GM18511 (cell line): Measurements from ENCODE around the gene ITPR1.

Source experiments
- ATAC-seq: cut with Tn5 transposase; IDR thresholded peaks from one replicate; pipeline ENCODE4 v1.9.1; 2021; ENCODE audit warnings: mild to moderate bottlenecking, moderate library complexity; ENCODE audit not compliant: unreplicated experiment

ITPR1 gene

DNA sequence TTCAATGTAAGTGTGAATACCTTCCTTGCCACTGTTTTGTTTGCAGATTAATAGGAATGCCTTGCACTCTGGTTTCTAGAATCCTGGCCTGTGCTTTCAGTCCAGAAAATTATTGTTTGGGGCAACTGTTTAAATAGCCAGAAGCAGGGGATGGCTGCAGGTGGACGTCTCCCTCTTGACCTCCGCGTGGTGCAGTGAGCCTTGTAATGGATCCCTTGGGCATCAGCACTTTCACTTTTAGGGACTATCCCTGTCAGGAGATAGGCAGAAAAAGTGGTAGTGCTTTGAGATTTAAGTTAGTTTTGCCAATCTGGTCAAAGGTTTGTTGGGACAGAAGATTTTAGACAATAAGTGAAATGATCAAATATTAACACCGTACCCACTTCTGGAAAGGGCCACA lies 307.4 kb downstream of the ITPR1 start:
- no peak for ATAC-seq

DNA sequence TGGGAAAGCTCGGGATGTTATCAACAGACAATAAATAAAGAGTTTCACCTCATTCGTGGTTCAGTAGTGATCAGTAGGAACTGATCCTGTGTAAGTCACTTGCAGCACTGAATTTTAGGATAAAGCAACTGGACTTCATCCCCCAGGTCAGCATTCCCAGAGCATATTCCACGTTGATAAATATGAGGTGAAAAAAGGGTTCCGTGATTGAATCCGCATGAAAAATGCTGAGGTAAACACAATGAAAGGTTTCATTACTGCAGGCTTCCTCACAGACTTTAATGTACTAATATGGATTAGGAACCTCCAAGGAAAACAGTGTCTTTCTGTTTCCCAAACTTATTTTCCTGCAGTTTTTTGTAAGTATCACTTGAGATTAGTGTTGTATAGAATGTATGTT lies 308.7 kb downstream of the ITPR1 start:
- ATAC-seq: no peak

DNA sequence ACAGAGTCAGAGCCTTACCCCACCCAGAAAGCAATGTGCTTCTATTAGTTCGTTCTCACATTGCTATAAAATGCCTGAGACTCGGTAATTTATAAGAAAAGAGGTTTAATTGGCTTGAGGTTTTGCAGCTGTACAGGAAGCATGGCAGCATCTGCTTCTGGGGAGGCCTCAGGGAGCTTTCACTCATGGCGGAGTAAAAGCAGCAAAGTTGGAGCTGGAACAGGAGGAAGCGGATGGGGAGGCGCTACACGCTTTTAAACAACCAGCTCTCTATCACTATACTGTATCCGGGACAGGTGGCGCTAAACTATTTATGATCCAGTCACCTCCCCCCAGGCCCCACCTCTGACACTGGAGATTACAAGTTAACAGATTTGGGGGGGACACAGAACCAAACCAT lies 309.8 kb downstream of the ITPR1 start:
- ATAC-seq: no peak

DNA sequence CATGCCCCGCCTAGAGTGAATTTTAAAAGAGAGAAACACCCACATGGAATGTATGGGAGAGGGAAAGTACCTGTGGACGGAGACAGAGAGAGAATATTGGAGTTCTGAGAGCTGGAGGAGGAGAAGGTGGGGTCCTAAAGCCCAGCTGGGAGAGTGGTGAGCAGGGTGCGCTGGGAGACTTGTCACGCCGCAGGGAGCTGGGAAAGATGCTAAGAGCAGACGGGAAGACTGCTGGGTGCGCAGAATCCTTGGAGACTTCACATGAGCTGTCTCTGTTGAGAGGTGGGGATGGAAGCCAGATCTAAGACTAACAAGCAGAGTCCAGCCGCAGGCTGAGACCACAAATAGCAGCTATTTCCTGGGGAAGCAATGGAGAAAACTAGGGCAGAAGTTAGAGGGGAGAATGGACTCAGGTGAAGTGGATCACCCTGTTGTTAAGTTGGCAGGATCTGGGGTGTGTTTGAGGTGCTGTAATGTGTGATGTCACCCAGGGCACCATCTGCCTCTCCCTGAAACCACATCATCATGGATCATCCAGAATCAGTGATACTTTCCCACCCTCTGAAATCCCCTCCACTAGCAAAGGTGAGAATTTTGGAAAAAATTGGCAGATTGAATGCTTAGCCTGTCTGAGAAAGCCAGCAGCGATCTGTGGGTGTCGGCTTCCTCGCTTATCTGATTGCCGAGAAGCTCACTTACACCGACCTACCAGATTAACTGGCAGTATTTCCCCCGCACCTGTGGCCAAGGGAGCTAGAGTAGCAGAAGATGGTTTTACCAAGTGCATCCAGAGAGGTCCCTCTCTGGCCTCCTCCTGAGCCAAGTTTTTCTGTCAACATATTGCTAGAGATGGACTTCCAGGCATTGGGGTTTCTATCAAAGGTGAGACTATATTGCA lies 311.3 kb downstream of the ITPR1 start:
- ATAC-seq: no peak

DNA sequence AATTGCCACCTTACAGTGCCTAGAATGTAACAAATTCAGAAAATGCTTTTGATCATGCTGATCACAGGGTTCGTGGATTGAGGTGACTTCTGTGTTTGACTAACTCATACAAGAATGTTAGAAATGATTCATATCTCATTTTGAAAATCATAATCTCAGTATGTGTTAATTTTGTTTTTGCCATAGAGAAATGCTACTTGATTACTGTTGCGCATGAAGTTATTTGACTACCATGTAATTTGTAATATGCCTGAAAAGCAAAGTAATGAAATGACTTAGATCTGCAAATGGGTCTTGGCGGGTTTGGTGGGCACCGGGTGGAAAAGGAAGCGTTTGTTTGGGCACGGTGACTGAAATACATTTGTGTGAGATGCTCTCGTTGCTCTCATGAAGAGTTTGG lies 312.5 kb downstream of the ITPR1 start:
- no peak for ATAC-seq

DNA sequence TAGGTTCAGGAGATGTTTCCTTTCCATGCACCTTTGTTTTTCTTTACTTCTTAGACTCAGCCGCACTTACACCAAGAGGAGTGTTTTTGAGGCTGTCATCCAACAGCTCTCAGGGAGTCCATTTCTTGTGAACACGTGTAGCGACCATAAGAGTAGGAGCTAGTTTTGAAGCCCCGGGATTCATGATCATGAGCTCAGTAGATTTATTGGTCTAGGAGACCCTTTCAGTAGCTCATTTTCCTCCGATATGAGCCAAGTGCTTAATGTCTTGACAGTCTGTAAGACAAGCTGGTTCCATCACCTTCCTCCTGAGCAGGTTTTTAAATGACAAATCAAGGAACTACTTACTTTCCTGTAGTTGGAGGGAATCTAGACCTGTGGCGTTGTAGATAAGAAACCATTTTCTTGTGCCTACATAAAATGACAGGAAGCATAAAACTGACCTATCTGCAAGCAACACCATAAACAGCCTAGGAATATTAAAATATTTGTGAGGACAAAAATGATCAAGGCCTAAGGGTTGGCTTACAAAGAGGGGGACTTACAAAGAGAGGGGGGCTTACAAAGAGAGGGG lies 313.5 kb downstream of the ITPR1 start:
- no peak for ATAC-seq

DNA sequence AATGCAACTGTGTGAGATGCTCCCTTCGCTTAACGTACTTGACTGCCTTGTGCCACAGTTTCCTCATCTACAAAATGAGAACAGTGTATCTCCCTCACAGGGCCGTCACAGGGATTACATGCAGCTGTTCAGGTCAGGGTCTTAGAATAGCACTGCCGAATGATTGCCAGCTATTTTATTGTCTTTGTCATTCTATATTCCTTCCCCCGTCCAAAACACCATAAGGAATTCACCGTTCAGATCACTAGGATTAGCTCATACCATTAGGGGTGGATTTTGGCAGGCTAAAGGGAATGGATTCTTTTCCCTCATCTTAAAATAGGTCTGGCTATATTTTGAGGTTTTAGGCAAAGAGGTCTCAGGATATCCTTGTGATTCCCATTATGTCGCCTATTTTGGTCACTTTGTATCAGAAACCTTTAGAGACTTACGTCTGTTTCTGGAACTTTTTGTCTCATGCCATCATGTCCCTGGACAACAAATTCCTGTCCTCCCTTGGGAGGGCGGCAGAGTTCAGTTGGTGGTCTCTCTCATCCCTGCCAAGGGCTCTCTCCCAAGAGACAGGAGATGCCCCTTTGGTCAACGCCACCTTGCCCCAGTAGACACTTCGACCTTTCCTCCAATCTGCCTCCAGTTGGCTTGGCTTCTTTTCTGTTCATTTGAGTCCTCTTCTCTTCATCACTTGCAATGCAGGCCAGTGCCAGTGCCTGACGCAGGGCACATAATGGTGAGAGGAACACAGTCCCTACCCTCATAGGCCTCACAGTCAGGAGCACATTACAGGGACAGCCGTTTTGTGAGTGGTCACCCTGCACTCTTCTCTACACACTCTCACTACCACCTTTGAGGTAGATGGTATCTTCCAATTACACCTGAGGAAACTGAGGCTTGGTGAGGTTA lies 314.5 kb downstream of the ITPR1 start:
- no peak for ATAC-seq

DNA sequence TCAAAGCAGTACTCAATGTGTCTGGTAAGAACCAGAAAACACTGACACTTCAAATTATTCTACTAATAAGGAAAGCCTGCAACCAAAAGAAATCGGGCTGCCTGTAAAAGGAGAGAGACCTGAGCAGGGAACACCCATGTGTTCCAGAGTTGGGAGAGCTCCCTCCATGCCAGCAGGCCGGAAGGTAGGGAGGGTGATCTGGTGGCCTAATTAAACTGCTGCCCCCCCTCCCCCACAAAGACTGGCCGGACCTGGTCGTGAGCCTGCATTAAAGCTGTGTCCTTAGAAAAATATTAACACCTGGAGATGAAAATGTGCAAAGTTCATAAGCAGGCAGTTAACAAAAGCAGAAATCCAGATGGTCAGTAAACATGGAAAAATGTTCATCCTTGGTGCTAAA lies 315.5 kb downstream of the ITPR1 start:
- no peak for ATAC-seq

DNA sequence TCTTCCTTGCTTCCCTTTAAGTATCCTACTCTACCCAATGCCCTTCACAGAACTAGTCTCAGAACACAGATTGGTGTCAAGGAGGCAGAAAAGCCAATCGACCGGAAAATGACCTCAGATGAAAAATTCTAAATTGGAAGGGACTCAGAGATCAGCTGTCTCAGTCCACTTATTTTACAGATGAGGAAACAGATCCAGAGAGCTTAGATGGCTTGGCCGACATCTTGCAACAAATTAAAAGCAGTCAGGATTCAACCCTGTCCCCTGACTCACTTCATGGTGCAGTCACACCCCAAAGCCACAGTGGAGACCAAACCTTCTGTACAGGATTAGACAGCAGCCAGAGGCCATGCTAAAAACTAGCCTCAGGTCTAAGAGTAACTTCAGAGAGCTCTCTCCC lies 316.8 kb downstream of the ITPR1 start:
- no peak for ATAC-seq

DNA sequence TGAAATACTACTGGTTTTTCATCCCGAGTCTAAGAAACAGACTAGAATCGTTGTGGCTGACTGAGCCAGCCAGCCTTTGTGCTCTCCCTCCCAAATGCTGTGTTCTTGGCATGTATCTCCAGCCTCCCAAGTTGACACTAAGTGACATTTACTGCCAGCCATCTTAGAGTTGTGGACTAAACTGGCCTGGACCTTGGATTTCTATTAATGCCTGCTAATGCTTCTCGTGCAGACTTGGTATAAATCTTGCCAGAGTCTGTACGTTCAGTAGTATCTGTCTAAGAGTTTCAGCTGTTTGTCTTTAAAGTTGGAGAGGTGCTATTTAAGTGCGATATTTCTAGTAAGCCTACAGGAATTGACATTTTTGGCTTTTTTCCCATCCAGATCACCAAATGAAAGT lies 319.4 kb downstream of the ITPR1 start:
- ATAC-seq: no peak

DNA sequence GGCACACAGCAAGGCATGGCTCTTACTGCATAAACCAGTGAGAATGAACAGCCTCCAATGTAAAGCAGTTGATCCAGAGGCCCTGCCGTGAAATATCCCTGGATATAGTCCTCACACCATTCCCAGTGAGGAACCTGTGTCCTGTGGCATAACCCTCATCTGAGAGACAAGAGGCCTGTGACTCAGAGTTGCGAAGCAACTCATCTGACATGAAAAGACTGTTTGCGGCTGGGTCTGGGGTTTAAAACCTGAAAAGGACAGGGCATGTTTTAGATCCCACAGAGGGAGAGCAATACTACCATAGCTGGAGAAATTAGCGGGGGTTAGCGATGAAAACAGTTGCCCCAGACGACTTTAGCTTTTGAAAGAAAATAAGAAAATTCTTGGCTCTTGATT lies 320.8 kb downstream of the ITPR1 start:
- no peak for ATAC-seq

DNA sequence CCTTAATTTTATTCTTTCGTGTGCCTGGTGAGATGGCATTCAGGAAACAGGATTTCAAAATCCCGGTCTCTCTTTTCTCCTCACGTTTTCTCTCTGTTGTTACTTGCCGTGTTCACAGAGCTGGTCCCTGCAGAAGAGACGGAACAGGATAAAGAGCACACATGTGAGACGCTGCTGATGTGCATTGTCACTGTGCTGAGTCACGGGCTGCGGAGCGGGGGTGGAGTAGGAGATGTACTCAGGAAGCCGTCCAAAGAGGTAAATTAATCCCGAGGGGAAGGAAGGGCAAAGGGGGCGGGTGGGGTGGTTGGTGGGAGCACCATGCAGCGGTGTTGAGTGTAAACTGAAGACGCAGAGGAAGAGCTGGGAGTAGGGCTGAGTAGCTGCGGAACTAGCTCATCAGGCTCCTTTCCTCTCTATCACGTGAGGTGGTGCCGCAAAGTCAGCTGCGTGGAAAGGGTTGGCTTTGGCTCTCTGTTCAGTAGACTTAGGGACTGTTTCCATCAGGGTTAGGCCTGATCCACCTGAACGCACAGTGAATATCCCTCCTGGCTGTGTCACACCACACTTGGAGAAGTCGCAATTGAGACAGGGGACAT lies 321.3 kb downstream of the ITPR1 start:
- no peak for ATAC-seq

DNA sequence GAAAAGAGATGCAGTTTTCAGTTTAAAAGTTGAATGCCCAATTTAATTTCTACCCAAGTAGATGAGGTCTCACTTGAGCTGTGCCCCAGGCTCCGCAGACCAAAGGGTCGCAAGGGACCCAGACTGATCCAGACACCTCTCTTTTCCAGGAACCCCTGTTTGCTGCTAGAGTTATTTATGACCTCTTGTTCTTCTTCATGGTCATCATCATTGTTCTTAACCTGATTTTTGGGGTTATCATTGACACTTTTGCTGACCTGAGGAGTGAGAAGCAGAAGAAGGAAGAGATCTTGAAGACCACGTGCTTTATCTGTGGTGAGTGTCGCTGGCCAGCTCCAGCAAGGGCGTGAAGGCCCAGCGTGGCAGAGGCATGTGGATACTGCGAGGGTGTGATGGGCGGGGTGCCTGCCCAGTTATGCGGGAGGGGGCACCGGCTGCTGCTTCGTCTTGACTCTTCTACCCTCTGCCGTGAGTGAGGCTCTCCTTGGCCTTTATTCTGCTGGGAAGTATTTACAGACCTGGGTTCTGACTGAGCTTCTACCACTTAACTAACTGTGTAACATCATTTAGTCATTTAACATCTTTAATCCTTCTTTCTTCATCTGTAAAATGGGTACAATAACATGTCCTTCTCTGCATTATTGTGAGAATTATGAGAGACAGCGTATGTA lies 321.9 kb downstream of the ITPR1 start:
- no peak for ATAC-seq

DNA sequence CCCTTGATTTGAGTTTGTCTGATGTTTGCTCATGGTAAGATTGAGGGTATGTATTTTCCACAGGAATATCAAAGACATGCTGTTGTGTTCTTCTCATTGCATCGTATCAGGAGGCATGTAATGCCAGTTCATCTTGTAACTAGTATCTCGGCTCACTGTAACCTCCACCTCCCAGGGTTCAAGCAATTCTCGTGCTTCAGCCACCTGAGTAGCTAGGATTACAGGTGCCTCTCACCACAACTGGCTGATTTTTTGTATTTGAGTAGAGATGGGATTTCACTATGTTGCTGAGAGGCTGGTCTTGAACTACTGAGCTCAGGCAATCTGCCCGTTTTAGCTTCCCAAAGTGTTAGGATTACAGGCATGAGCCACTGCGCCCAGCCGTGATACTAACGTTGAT lies 323.2 kb downstream of the ITPR1 start:
- ATAC-seq: no peak

DNA sequence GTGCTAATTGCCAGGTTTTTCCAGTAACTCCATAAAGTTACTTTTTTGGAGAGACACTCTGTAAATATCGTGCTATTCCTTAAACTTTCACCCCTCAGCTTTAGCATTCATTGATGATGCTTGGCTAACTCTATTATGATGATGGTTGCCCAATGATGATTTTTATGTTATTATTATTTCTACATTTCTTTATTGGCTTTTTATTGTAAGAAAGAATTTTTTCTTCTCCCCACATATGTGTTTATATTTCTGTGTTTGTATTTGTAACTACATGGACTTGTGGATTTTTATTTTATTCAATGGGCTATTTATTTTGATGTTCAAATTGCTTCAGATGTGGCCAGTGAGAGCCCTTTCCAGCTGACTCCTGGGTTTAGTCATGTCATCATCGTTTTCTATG lies 323.6 kb downstream of the ITPR1 start:
- no peak for ATAC-seq

DNA sequence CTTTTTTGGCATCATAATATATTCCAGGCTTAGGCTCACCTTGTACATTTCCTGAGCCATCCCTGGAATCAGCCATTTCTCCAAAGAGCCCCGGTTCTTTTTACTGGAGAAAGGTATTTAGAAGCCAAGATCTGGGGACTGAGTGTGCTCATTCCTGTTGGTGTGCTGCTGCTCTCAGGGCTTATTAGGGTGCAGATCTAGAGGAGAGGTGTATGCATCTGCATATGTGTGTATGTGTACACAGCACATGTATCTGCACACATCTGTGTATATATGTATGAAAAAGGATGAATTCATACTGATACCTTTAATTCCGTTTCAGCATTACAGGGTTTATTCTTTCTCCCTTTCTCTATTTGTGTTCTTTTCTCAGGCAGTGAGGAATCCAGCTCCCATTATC lies 324.0 kb downstream of the ITPR1 start:
- no peak for ATAC-seq

DNA sequence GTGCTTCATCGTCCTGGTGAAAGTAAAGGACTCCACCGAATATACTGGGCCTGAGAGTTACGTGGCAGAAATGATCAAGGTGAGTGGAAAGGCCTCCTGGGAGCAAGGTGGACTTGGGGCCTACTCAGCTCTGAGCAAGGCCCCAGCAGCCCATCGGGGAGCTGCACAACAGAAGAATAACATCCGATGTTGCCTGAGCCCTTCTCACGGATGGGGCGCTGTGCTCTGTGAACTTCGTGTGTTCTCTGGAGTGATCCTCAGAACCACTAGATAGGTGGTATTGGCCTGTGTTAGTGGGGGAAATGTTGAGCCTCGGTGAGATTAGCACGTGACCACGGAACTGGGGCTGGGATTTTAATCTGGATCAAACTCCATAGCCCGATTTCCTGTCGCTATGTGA lies 325.0 kb downstream of the ITPR1 start:
- no peak for ATAC-seq

DNA sequence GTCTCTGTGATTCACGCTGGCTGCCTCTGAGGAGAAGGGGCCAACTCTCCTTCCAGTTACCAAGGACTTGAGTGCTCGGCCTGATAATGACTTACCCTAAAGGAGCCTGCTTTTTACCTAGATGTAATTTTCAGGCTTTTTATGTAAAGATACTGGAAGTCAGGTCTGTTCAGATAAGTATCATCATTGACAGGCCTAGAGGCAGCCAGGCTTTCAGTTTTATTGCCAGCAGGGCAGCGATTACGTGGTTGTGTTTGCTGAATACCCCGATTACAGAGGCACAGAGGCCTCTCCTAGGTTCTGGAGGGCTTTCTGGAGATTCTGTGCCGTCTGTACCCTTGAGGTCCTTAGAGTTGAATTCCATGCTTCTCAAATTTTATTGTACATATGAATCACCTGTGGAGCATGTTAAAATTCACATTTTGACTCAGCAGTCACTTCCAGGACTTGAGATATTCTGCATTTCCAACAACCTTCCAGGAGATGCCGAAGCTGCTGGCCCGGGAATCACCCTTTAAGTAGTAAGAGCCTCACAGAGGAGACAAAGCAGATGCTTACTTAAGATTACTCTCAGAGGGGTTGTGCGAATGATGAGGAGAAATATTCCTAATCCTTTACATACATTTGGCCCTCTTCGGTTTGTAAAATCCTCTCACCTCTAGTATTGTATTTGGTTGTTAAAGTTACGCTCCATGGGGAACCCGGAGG lies 326.0 kb downstream of the ITPR1 start:
- no peak for ATAC-seq

DNA sequence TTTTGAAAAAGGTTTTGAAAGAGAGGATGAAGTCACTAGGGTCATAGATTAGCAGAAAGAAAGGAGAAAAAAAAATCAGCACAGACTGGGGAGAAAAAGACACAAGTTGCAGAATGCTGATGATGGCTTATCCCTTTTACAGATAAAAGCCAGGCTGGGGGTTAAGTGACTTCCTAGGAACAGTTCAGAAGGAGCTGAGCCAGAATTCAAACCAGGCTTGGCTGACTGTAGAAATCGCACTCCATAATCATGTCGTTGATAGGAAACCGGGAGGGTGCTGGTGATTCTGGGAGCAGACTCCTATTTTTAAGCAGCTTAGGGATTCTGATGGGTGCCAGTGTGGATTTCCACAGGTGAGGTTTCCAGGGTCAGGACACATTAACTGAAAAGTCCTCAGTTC lies 326.6 kb downstream of the ITPR1 start:
- no peak for ATAC-seq
